Upper lobe of left lung (tissue), 4 donors: ENCODE results near the gene POU5F2.

ENCODE experiments used
- CTCF ChIP-seq, 6 experiments: fragments of 450-650 bp in 4 of 6; fragments of 200-600 bp in 2 of 6; sonication (generic) in 2 of 6; IDR thresholded peaks; one replicate each; pipeline ENCODE4 v1.5.1; 2016 to 2019; ENCODE audit warnings: antibody characterized with exemption in 6 of 6
- EP300 ChIP-seq, 4 donors: sonication (generic); formaldehyde crosslinking; IDR thresholded peaks; one replicate each; pipeline ENCODE4 v1.5.1; 2017; ENCODE audit warnings: antibody characterized with exemption in 4 of 4, control low read depth in 2 of 4
- POLR2A ChIP-seq, 4 donors: fragments of 450-650 bp; IDR thresholded peaks; one replicate each; pipeline ENCODE4 v1.5.1; 2016 to 2017; ENCODE audit warnings: antibody characterized with exemption in 4 of 4, mild to moderate bottlenecking in 2 of 4
- POLR2AphosphoS5 ChIP-seq, 2 donors: sonication (generic); formaldehyde crosslinking; IDR thresholded peaks; one replicate each; pipeline ENCODE4 v1.5.1; 2017; ENCODE audit warnings: antibody characterized with exemption in 2 of 2

GRCh38 chr5:93741136-93741811 is at the start of gene POU5F2:
- TF ChIP-seq CTCF (IDR thresholded peaks at IDR 0.05) (no peak), POLR2A (IDR thresholded peaks at IDR 0.05) (no peak), EP300 (IDR thresholded peaks at IDR 0.05) (no peak), POLR2AphosphoS5 (IDR thresholded peaks at IDR 0.05) (no peak)
